ENCODE measurements around the gene SERF1B.
"Not testable (repeated sequence)": the region's sequence is repeated elsewhere in the genome, so short reads cannot be mapped to it uniquely, and the experiment has no call there.

SERF1B gene

GRCh38 chr5:70025106-70025844 lies at the start of gene SERF1B:
Gene SERF1B (plus strand): TSS chr5:70025251. CDS start chr5:70025452, 201 bp downstream.
- not testable (repeated sequence) for H3K9me3 ChIP-seq (ENCODE audit: control insufficient read depth in 2 of 2, low read length in 2 of 2); H3K27ac ChIP-seq (ENCODE audit: low read length); H3K4me3 ChIP-seq (ENCODE audit: low read length in 2 of 2); H3K36me3 ChIP-seq (ENCODE audit: control insufficient read depth in 2 of 2, insufficient read depth in 2 of 2, low read length in 2 of 2); H3K9ac ChIP-seq (ENCODE audit: low read length in 2 of 2); H3K4me1 ChIP-seq (ENCODE audit: control insufficient read depth, insufficient read depth, low read length); H3K27me3 ChIP-seq (ENCODE audit: control insufficient read depth in 1 of 2, insufficient read depth in 2 of 2, low read length in 2 of 2)

- H3K9ac ChIP-seq (ENCODE audit: low read length in 2 of 2); H3K9me3 ChIP-seq (ENCODE audit: control insufficient read depth in 2 of 2, low read length in 2 of 2); H3K4me3 ChIP-seq (ENCODE audit: low read length in 2 of 2); H3K4me1 ChIP-seq (ENCODE audit: control insufficient read depth, insufficient read depth, low read length); H3K27me3 ChIP-seq (ENCODE audit: control insufficient read depth in 1 of 2, insufficient read depth in 2 of 2, low read length in 2 of 2); H3K27ac ChIP-seq (ENCODE audit: low read length); H3K36me3 ChIP-seq (ENCODE audit: control insufficient read depth in 2 of 2, insufficient read depth in 2 of 2, low read length in 2 of 2): not testable (repeated sequence)
These were observed 33.3 kb upstream of the SERF1B start for GRCh38 chr5:69991713-69992112.

GRCh38 chr5:69995535-69995934 lies 29.5 kb upstream of the SERF1B start:
- H3K36me3 ChIP-seq (ENCODE audit: control insufficient read depth in 2 of 2, insufficient read depth in 2 of 2, low read length in 2 of 2); H3K4me1 ChIP-seq (ENCODE audit: control insufficient read depth, insufficient read depth, low read length); H3K27me3 ChIP-seq (ENCODE audit: control insufficient read depth in 1 of 2, insufficient read depth in 2 of 2, low read length in 2 of 2); H3K9ac ChIP-seq (ENCODE audit: low read length in 2 of 2); H3K27ac ChIP-seq (ENCODE audit: low read length); H3K4me3 ChIP-seq (ENCODE audit: low read length in 2 of 2); H3K9me3 ChIP-seq (ENCODE audit: control insufficient read depth in 2 of 2, low read length in 2 of 2): not testable (repeated sequence)

GRCh38 chr5:70020660-70021059 lies 4.4 kb upstream of the SERF1B start:
- H3K27me3 ChIP-seq (ENCODE audit: control insufficient read depth in 1 of 2, insufficient read depth in 2 of 2, low read length in 2 of 2); H3K4me3 ChIP-seq (ENCODE audit: low read length in 2 of 2); H3K27ac ChIP-seq (ENCODE audit: low read length); H3K9me3 ChIP-seq (ENCODE audit: control insufficient read depth in 2 of 2, low read length in 2 of 2); H3K4me1 ChIP-seq (ENCODE audit: control insufficient read depth, insufficient read depth, low read length); H3K9ac ChIP-seq (ENCODE audit: low read length in 2 of 2); H3K36me3 ChIP-seq (ENCODE audit: control insufficient read depth in 2 of 2, insufficient read depth in 2 of 2, low read length in 2 of 2): not testable (repeated sequence)

- not testable (repeated sequence) for H3K9ac ChIP-seq (ENCODE audit: low read length in 2 of 2); H3K4me1 ChIP-seq (ENCODE audit: control insufficient read depth, insufficient read depth, low read length); H3K36me3 ChIP-seq (ENCODE audit: control insufficient read depth in 2 of 2, insufficient read depth in 2 of 2, low read length in 2 of 2); H3K27ac ChIP-seq (ENCODE audit: low read length); H3K9me3 ChIP-seq (ENCODE audit: control insufficient read depth in 2 of 2, low read length in 2 of 2); H3K27me3 ChIP-seq (ENCODE audit: control insufficient read depth in 1 of 2, insufficient read depth in 2 of 2, low read length in 2 of 2); H3K4me3 ChIP-seq (ENCODE audit: low read length in 2 of 2)
These were observed 744 bp downstream of the SERF1B start for GRCh38 chr5:70025845-70026145.

GRCh38 chr5:70031204-70031603 lies 6.2 kb downstream of the SERF1B start:
- not testable (repeated sequence) for H3K9me3 ChIP-seq (ENCODE audit: control insufficient read depth in 2 of 2, low read length in 2 of 2); H3K36me3 ChIP-seq (ENCODE audit: control insufficient read depth in 2 of 2, insufficient read depth in 2 of 2, low read length in 2 of 2); H3K9ac ChIP-seq (ENCODE audit: low read length in 2 of 2); H3K27ac ChIP-seq (ENCODE audit: low read length); H3K4me3 ChIP-seq (ENCODE audit: low read length in 2 of 2); H3K4me1 ChIP-seq (ENCODE audit: control insufficient read depth, insufficient read depth, low read length); H3K27me3 ChIP-seq (ENCODE audit: control insufficient read depth in 1 of 2, insufficient read depth in 2 of 2, low read length in 2 of 2)

- not testable (repeated sequence) for H3K9ac ChIP-seq (ENCODE audit: low read length in 2 of 2); H3K27me3 ChIP-seq (ENCODE audit: control insufficient read depth in 1 of 2, insufficient read depth in 2 of 2, low read length in 2 of 2); H3K9me3 ChIP-seq (ENCODE audit: control insufficient read depth in 2 of 2, low read length in 2 of 2); H3K4me3 ChIP-seq (ENCODE audit: low read length in 2 of 2); H3K27ac ChIP-seq (ENCODE audit: low read length); H3K4me1 ChIP-seq (ENCODE audit: control insufficient read depth, insufficient read depth, low read length); H3K36me3 ChIP-seq (ENCODE audit: control insufficient read depth in 2 of 2, insufficient read depth in 2 of 2, low read length in 2 of 2)
These were observed 16.4 kb downstream of the SERF1B start for GRCh38 chr5:70041411-70041810.

- H3K36me3 ChIP-seq (ENCODE audit: control insufficient read depth in 2 of 2, insufficient read depth in 2 of 2, low read length in 2 of 2); H3K27ac ChIP-seq (ENCODE audit: low read length); H3K4me1 ChIP-seq (ENCODE audit: control insufficient read depth, insufficient read depth, low read length); H3K4me3 ChIP-seq (ENCODE audit: low read length in 2 of 2); H3K9me3 ChIP-seq (ENCODE audit: control insufficient read depth in 2 of 2, low read length in 2 of 2); H3K27me3 ChIP-seq (ENCODE audit: control insufficient read depth in 1 of 2, insufficient read depth in 2 of 2, low read length in 2 of 2); H3K9ac ChIP-seq (ENCODE audit: low read length in 2 of 2): not testable (repeated sequence)
These were observed 24.7 kb downstream of the SERF1B start for GRCh38 chr5:70049790-70050142.

- H3K27me3 ChIP-seq (ENCODE audit: control insufficient read depth in 1 of 2, insufficient read depth in 2 of 2, low read length in 2 of 2); H3K27ac ChIP-seq (ENCODE audit: low read length); H3K9me3 ChIP-seq (ENCODE audit: control insufficient read depth in 2 of 2, low read length in 2 of 2); H3K36me3 ChIP-seq (ENCODE audit: control insufficient read depth in 2 of 2, insufficient read depth in 2 of 2, low read length in 2 of 2); H3K9ac ChIP-seq (ENCODE audit: low read length in 2 of 2); H3K4me1 ChIP-seq (ENCODE audit: control insufficient read depth, insufficient read depth, low read length); H3K4me3 ChIP-seq (ENCODE audit: low read length in 2 of 2): not testable (repeated sequence)
These were observed 31.4 kb downstream of the SERF1B start for GRCh38 chr5:70056289-70056942.

- not testable (repeated sequence) for H3K9me3 ChIP-seq (ENCODE audit: control insufficient read depth in 2 of 2, low read length in 2 of 2); H3K4me3 ChIP-seq (ENCODE audit: low read length in 2 of 2); H3K4me1 ChIP-seq (ENCODE audit: control insufficient read depth, insufficient read depth, low read length); H3K9ac ChIP-seq (ENCODE audit: low read length in 2 of 2); H3K36me3 ChIP-seq (ENCODE audit: control insufficient read depth in 2 of 2, insufficient read depth in 2 of 2, low read length in 2 of 2); H3K27ac ChIP-seq (ENCODE audit: low read length); H3K27me3 ChIP-seq (ENCODE audit: control insufficient read depth in 1 of 2, insufficient read depth in 2 of 2, low read length in 2 of 2)
These were observed 32.1 kb downstream of the SERF1B start for GRCh38 chr5:70057140-70057539.

- H3K4me3 ChIP-seq (ENCODE audit: low read length in 2 of 2); H3K36me3 ChIP-seq (ENCODE audit: control insufficient read depth in 2 of 2, insufficient read depth in 2 of 2, low read length in 2 of 2); H3K9me3 ChIP-seq (ENCODE audit: control insufficient read depth in 2 of 2, low read length in 2 of 2); H3K27me3 ChIP-seq (ENCODE audit: control insufficient read depth in 1 of 2, insufficient read depth in 2 of 2, low read length in 2 of 2); H3K27ac ChIP-seq (ENCODE audit: low read length); H3K4me1 ChIP-seq (ENCODE audit: control insufficient read depth, insufficient read depth, low read length); H3K9ac ChIP-seq (ENCODE audit: low read length in 2 of 2): not testable (repeated sequence)
These were observed 52.6 kb downstream of the SERF1B start for GRCh38 chr5:70077632-70078031.

Data from stomach smooth muscle (tissue), 2 donors.